Peyer's patch (tissue), 4 donors: ENCODE results near the gene NAP1L4.

Experiments
- POLR2A ChIP-seq, 2 donors: fragments of 450-650 bp; IDR thresholded peaks; one replicate each; pipeline ENCODE4 v1.5.1; 2017; ENCODE audit warnings: antibody characterized with exemption in 2 of 2, mild to moderate bottlenecking in 2 of 2, moderate library complexity in 2 of 2
- TF ChIP-seq, protein P1 (sequence below), 6 experiments: fragments of 450-650 bp in 4 of 6; fragments of 200-600 bp in 2 of 6; sonication (generic) in 1 of 6; IDR thresholded peaks; one replicate each; pipeline ENCODE4 v1.5.1; 2017 to 2019; ENCODE audit warnings: antibody characterized with exemption in 6 of 6, mild to moderate bottlenecking in 3 of 6, moderate library complexity in 1 of 6

DNA sequence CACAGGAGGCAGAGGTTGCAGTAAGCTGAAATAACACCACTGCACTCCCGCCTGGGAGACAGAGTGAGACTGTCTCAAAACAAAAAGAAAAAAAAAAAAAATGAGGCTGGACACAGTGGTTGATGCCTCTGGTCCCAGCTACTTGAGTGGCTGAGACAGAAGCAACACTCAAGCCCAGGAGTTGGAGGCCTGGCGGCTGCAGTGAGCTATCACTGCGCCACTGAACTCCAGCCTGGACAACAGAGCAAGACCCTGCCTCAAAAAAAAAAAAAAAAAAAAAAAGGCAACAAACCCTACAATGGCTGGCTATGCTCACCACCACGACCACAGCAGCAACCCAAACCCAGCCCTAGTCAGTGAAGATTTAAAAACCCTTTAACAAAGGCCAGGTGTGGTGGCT, 8.2 kb downstream of the NAP1L4 start:
- no peak for TF ChIP-seq POLR2A (IDR thresholded peaks at IDR 0.05)
- TF ChIP-seq, protein P1, sequence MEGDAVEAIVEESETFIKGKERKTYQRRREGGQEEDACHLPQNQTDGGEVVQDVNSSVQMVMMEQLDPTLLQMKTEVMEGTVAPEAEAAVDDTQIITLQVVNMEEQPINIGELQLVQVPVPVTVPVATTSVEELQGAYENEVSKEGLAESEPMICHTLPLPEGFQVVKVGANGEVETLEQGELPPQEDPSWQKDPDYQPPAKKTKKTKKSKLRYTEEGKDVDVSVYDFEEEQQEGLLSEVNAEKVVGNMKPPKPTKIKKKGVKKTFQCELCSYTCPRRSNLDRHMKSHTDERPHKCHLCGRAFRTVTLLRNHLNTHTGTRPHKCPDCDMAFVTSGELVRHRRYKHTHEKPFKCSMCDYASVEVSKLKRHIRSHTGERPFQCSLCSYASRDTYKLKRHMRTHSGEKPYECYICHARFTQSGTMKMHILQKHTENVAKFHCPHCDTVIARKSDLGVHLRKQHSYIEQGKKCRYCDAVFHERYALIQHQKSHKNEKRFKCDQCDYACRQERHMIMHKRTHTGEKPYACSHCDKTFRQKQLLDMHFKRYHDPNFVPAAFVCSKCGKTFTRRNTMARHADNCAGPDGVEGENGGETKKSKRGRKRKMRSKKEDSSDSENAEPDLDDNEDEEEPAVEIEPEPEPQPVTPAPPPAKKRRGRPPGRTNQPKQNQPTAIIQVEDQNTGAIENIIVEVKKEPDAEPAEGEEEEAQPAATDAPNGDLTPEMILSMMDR (IDR thresholded peaks at IDR 0.05), result no peak
